Activated CD8-positive, alpha-beta memory T cell treated with anti-CD3 and anti-CD28 coated beads for 1 hour (primary cell): ENCODE data around the gene PRRT4.

Experiments used
- DNase-seq, 2 donors: peaks; one replicate each; pipeline ENCODE4 v3.0.0-alpha.2; 2020; ENCODE audit warnings: low read depth in 1 of 2; ENCODE audit errors: extremely low read depth in 1 of 2

Gene PRRT4

DNA sequence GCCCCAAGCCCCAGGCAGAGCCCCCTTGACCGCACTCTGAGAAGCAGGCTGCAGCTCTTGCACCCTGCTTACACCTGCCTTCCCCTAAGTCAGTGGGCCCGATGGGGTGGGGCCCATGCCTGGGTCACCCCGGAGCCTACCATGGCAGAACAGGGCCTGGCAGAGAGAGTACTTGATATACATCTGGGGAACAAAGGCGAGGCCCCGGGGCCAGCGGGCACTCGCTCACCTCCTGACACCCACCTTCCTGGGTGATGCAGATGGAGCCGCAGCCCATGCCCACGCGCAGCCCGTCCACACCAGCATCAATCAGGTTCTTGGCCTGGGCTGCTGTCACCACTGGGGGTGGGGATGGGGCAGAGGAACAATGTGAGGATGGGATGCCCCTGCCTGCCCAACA is 34.9 kb upstream of the PRRT4 start:
- no peak for DNase-seq

DNA sequence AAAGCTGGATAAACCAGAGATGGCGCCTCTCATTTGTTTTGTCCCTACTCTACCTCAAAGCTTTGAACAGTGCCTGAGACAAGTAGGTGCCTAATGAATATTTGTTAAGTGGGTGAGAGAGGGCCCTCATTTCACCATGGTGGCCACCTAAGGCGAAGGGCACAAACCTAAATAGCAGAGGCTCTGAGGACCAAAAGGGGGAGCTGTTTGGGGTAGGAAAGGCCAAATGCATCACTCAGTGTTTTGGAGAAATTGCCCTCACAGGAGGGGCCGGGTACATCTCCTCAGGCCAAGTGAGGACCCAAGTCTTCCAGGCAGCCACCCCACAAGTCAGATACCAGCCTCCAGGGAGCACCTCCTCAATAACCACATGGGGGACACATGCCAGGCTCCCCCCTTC is 34.3 kb upstream of the PRRT4 start:
- DNase-seq: no peak

DNA sequence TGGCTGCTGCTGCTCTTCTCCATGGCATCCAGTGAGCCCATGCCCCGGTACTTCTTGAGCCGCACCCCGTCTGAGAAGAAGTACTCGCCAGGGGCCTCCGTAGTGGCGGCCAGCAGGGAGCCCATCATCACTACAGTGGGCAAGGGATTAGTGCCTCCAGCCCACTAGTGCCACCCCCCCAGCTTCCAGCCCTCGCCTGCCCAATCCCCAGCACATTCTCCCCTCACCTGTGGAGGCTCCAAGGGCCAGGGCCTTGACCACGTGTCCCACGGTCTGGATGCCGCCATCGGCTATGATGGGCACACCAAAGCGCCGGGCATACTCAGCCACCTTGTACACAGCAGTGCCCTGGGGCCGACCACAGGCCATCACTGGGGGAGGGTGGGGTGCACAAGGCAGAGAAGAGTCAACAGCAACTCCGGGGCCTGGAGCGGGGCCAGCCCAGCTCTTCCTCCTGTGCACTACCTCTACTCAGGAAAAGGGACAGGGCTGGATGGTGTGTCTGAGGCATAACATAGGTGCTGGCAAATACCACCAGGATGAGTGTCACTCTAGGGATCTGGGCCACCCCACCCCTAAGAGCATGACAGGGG is 33.5 kb upstream of the PRRT4 start:
- DNase-seq: no peak

DNA sequence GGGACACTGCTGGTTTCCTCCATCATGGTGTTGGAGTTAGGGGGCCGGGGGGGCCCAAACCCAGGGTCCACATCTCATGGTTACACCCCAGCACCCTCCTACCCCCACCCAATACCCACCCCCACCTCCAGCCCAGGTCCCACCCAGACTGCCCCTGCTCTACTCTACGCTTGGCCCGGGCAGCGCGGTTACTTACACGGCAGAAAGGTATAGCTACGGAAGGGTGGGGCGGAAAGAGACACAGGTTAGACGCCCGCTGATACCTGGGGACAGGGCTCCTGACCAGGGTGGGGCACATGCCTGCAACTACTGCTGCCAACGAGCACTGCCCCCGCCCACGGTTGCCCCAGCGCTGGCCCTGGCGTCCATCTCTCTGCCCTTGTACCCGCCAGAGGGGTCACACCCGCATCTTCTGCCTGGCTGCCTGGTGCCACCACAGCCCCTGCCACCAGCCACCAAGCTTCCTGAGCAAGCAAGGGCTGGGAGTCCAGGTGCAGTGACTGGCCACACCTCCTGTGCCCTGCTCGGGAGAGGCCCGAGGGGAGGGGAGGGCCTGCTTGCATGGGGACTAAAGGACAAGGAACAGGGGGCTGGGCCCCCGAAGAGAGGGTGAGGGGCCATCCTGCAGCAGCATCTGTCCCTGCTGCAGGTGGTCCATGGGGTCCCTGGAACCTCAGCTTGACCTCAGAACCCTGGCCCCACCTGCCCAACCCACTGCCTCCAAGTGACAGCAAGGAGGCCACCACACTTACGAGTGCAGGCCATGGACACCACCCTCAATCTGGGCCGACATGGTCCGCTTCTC is 32.2 kb upstream of the PRRT4 start:
- no peak for DNase-seq

DNA sequence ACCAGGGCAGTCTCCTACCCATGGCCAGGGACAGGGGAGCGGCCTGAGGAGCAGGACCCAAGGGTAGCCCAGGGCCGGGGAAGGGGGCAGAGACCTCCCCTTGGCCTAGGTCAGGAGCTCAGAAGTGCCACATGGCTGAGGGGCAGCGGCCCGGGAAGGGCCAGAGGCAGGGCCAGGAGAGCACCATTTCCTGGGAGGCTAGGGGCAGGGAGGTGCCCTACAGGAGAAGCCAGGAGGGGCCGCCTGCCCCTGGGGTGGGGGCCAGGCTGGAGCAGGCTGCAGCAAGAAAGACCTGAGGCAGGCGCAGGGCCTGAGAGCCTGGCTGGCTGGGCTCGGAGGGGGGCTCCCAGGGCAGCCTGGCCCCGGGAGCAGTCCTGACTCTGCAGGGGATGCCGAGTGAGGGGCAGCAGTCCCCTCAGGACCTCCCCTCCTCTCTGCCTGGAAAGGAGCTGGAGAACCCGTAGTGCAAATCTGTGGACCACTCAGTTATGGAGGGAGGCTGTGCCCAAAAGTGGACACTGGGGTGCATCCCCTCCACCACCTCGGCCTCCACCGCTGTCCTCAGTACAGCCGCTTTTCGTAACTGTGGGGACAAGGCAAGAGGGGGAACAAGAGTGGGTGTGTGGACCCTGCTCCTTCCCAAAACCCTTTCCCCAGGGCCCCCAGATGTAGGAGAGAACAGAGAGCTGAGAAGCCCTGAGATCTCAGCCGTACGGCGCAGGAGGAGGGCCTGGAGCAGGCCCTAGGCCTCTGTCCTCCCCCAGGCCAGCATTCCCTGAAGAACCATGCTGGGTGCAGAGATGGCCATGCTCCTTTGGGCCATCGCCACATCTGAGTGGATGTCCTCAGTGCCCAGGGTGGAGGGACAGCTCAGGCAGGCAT is 31.2 kb upstream of the PRRT4 start:
- DNase-seq: no peak

DNA sequence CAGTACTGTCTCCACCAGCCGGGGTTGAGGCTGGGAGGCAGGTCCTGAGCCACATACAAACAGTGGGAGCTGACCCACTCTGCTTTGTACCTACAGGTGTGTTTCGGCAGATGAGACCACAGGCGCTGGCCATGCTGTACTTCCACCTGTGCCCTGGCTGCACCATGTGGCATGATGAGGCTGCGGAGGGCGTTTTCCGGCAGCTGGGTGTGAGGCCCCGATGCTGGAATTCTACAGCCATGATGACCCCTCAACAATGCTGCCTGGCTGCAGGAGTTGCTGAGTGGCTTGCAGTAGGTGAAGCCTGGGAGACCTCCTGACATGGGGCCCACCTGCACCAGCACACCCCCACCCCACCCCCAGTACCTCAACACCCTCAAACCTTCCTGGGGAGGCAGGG is 30.3 kb upstream of the PRRT4 start:
- DNase-seq: no peak

DNA sequence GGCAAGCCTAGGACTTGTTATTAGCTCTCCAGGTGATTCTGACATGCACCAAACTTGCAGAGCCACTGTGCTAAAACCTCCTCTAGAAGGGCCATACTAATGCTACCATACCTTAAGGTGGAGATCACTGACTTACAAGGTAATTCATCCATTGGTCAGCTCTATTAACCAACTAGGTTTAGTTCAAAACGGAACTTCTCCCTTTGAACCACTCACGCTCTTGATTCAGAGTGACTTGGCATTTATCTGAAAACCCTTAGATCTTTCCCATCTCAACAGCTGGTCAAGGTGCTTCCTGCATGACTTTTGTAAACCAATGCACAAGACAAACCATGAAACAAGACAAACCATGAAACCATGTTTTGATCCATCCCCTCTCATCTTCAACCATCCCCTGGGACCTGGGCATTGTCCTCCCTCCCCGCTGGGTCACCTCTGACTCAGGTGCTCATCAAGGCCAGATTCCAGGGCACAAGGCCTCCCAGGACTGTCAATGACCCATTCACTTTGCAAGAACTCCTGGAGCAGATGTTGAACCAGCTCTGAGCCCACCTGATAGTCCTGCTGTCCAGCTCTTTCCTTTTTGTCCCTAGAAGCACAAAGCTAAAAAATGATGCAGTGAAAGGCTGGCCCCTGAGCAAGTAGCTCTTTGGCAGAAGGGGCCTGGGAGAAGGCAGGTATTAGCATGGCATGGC is 29.5 kb upstream of the PRRT4 start:
- no peak for DNase-seq

DNA sequence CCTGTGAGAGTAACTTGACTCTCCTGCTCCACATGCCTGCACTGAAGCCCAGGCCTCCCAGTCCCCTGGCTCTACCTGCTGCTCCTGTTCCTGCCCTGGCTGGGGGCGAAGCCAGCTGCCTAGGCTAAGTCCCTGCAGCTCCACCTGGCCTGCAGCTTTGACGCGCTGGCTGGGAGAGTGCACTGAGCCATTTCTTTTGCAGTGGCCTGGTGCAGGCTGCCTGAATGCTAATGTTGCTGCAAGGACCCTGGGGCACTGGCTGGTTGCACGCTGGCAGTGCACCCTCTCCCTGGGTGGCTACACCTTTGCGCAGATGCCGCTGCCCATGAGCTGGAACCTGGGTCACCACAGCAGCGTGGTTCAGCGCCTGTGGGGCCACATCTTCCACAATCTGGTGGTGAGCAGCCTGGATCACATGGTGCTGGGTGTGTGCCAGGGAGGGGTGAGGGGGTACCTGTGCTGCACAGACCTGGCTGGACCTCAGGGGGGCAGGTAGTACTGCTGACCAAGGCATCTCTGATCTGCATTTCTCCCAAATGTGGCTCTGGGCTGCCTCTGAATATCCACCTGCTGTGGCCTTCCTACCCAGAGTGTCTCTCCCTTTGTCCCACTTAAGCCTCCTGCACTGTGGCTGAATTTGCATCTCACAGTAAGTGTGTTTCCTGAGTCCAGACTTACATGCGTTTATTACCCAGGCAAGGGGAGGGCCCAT is 28.3 kb upstream of the PRRT4 start:
- DNase-seq: no peak

DNA sequence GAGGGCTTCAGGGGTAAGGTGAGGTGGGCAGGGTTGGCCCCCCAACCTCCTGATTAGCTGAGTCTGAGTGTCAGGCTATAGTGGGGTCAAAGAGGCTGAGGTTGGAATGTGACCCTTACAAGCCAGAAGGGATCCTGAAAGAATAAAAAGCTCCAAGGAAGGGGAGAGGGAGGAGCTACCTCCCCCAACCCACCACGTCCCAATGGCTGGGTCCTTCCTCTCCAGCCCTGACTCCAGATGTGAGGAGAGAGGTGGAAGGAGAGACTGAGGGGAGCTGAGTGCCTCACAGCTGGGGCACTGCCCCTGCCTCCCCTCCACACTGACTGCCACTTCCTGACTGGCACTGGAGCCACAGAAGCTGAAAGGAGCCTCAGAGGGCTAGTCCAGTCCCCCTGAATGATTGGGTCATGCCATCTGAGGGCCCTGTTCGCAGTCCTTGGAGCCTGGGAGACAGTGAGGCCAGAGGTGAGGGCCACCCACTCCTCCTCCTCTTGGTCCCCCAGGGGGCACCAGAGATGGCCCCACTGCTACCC is 27.7 kb upstream of the PRRT4 start:
- no peak for DNase-seq

DNA sequence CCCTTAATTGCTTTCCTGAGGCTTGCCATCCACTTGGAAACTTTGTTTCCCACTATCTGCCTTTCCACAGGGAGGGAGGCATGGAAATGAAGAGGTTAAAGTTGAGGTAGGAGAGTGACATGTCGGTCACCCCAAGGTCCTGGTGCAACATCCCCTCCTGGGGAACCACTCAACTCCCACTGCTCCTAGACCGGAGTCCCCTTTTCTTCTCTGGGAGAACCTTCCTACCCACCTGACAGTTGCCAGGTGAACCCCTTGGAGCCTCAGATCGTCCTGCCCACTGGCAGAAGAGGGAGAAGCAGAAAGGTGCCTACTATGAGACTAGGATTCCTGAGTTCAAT is 26.6 kb upstream of the PRRT4 start:
- no peak for DNase-seq

DNA sequence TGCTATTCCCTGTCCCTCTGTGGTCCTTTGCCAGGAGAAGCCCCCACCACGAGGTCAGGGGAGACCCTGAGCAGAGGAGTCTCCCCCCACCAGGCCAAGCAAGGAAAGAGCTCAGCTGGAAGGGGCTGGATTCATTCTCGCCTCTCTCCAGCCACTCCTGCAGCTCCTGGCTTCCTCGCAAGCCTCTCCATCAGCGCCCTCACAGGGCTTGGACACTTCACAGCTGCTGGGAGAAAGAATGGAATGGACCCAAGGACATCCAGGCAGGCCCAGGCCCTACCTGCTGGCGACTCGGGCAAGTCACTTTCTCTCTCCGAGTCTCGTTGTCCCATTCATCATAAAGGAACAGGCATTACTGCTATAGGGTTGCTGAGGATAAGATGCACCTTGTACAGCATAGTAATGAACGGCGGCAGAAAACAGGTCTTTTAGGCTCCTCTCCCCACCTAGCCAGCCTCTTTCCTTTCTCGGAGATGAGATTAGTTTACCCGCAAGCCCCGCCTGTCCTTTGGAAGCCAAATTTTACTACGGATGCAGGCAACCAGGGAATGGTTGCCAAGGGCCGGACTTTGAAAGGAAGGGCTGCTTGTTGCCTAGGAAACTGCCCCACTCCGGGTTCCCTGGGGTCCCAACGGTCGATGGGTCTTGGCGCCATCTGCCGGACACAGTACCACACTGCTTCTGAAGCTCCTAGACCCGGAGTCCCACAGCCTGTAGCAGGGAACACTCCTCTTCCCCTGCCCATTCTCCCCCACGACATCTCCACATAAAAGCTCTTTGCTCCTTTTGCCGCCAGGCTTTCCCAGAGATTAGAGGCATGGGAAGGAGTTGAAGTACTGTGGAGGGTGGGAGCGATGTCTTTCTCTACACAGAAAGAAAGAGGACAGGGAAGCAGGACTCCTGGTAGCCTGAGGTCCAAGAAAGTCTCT is 26.0 kb upstream of the PRRT4 start:
- DNase-seq: peak; percentile 27 to 42

DNA sequence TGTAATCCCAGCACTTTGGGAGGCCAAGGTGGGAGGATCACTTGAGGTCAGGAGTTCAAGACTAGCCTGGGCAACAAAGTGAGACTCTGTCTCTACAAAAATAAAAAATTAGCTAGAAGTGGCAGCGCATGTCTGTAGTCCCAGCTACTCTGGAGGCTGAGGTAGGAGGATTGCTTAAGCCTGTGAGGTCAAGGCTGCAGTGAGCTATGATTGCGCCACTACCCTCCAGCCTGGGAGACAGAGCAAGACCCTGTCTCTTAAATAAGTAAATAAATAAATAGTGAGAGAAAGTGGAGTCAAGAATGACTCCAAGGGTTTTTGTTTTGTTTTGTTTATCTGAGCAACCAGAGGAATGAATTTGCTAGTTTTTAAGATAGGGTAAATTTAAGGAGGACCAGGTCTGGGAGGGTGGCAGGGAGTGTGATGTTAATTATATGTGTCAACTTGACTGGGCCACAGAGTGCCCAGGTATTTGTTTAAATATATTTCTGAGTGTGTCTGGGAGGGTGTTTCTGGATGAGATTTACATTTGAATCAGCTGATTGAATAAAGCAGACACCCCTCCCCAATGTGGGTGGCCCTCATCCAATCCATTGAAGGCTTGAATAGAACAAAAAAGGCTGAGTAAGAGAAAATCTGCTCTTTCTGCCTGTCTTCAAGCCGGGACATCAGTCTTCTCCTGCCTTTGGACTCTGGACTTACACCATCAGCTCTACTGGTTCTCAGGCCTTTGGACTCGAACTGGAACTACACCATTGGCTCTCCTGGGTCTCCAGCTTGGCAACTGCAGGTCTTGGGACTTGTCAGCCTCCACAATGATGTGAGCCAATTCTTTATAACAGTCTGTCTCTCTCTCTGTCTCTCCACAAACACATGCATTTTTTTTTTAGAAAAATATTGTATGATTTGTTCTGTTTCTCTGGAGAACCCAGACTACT is 24.8 kb upstream of the PRRT4 start:
- no peak for DNase-seq

DNA sequence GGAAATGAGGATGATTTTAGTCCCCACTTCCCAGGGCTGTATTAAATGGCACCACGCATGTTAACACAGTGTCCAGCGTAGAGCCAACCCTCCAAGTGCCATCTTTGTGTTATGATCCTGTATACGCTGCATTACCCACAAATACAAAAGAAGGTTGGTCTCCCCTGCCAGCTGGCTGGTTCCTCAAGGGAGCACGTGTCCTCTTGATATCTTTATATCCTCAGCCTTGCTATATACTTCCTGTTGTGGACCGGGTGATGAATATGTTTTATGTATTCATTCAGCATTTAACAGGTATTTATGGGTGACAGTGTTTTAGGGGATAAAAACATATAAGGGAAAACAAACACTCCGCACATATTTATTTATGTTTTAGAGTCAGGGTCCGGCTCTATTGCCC is 23.2 kb upstream of the PRRT4 start:
- DNase-seq: no peak

DNA sequence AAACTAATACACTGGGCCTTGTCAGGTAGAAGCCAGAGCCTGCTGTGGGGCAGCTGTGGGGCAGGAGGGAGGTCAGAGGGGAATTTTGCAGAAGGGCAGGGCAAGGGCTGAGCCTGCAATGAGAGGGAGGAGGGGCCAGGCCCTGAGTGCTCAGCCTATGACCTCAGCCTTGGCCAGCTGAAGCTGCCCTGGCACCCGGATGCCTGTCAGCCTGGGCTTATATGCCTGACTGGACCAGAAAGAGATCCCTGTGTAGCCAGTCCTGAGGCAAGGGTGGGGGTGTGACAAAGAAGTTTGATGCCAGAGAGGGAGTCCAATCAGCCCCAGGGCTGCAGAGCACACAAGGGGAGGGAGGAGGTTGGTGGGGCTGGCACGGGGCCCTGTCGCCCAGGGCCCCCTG is 22.3 kb upstream of the PRRT4 start:
- no peak for DNase-seq

DNA sequence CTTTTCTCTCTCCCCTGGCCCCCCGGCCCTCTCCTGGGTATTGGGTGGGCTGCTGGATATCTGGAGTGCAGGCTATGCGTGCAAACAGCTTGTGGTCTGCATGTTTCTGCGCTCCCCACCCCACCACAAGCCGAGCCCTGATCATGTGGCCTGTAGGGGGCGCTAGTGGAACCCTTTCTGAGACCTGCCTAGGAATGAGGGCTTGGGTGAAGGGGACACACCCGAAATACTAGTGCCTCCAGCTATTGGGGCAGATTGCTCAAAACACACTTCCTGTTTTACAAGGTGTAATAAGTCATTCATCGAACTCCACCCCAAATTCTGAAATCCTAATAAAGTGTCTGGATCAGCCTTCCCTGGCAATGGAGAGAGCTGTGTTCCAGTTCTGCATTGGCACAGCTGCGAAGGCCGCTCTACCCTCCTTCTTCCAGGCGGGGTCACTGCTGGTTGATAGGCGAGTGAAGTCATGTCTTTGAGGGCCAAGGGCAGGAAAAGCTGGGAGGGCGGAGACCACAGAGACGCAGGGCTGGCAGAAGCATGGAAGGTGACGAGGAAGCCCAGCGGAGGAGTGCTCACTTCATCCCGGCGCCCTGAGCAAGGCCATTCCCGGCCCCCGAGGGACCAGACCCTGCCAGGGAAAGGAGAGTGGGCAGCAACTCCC is 19.8 kb upstream of the PRRT4 start:
- DNase-seq: no peak

DNA sequence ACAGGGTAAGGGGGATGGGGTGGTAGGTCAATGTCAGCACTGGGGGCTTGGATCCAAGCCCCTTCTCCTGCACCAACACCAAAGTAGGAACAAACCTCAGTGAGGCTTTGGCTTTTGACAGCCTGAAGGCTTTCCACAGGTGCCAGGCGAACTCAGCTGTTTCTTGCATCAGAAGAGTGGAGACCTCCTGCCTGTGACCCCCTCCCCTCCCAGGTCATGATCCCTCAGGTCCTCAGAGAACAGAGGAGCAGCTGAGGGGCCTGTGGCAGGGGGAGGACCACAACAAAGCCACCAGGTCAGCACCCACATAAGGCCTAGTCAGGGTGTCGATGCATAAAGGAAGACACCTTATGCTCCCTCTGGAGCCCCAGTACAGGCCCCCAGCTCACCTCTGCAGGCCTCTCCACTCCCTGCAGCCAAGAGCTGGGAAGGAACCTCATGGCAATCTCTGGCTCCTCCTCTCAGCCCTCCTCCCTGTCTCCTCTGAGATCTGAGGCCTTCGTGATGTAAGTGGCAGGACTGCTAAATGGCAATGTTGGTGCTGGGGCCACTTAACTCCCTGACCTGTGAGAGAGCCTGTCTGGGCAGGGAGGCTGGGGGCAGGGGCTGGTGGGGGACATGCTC is 19.1 kb upstream of the PRRT4 start:
- DNase-seq: no peak

DNA sequence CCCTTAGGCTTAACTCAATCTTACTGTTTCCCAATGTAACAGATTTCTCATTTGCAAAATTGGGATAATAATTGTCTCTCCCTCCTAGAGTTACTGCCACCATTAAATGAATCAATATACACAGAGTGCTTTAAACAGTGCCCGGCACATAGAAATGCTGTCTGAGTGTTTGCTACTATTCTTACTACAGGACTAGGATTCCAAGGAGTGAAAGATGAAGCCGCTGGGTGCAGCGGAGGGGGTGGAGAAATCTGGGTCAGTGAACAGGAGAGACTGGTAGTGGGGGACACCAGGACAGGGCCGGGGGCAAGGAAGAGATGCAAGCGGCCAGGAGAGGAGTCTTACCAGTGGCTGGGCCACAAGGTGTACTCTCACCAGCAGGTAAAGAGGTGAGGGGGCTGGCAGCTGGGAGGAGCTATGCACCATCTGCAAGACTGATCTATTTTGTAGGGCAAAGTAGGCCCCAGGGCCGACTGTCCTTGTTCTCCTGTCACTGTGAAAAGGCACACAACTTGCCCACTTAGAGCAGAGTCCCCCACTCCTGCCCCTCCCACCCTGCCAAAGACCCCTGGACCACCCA is 18.5 kb upstream of the PRRT4 start:
- DNase-seq: no peak
